Measurements from ENCODE around the gene NR2F1-AS1. TPM values are rescaled to one million over a fixed set of nuclear protein-coding genes. Genes with fewer than 3 reads are reported as not detected.

The NR2F1-AS1 gene
- total RNA-seq, 2 donors from 2014 or later = 11.9 to 12.4 TPM

GRCh38 chr5:93603078-93603792, 22.2 kb upstream of the NR2F1-AS1 start:
- H3K36me3 ChIP-seq = no peaks in the 10 kb centered on the region
- no peaks in the 10 kb centered on the region for H3K9me3 ChIP-seq
- intact Hi-C loops (cut with DNase I) = no loop called here
- H3K27ac ChIP-seq = peak overlapping the region; percentile 60 to 61
- WGBS = 54% methylated on average over 8 of the region's 8 CpGs
- no peak for DNase-seq (ENCODE audit: low spot score)
- no peaks in the 10 kb centered on the region for H3K4me1 ChIP-seq (replicated peaks)
- H3K27me3 ChIP-seq (replicated peaks; ENCODE audit: insufficient read depth) = peaks cover 21% of the 10 kb centered on the region
- no peak for TF ChIP-seq POLR2A (IDR thresholded peaks at IDR 0.05)
- no peak for TF ChIP-seq POLR2AphosphoS5 (IDR thresholded peaks at IDR 0.05)
- TF ChIP-seq, protein P1, sequence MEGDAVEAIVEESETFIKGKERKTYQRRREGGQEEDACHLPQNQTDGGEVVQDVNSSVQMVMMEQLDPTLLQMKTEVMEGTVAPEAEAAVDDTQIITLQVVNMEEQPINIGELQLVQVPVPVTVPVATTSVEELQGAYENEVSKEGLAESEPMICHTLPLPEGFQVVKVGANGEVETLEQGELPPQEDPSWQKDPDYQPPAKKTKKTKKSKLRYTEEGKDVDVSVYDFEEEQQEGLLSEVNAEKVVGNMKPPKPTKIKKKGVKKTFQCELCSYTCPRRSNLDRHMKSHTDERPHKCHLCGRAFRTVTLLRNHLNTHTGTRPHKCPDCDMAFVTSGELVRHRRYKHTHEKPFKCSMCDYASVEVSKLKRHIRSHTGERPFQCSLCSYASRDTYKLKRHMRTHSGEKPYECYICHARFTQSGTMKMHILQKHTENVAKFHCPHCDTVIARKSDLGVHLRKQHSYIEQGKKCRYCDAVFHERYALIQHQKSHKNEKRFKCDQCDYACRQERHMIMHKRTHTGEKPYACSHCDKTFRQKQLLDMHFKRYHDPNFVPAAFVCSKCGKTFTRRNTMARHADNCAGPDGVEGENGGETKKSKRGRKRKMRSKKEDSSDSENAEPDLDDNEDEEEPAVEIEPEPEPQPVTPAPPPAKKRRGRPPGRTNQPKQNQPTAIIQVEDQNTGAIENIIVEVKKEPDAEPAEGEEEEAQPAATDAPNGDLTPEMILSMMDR (IDR thresholded peaks at IDR 0.05) = no peak
- H3K4me3 ChIP-seq = no peak overlapping the region

DNA sequence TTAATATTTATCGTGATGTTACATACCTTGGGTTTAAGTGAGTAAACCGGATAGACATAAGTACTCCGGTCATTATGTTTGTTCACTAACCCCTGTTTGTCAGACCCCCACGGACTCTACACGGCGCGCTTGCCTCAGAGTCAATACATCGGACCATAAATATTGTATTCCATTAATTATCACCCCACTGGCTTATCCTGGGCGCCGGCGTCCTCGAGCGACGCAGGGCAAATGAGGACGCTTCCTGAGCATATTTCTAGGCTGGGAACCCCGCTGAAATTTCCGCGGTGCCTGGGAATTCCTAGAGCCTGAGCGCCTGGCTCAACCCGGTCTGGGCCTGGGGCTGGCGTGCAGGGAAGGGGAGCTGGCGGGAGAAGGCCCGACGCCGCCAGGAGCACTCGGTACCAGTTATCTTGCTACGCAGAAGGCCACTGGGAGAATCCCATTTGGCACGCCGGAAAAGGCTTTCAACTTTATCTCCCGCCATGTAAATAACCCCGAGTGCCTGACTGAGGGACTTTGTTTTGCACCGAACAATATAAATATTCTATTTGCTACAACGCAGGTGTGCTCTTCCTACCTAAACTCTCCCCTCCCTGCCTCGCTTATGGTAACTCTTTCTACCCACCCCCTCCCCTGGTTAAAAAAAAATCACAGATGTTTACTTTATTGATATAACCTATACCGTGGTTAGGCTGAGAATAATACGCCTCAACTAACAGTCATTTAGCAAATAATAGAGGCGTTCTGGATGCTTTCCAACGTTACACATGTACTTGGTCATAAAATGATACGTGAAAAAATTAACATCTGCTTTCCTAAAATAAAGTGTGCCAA, 21.4 kb upstream of the NR2F1-AS1 start:
- Histone ChIP-seq H3K4me1 (replicated peaks) (no peaks in the 10 kb centered on the region), H3K36me3 (no peaks in the 10 kb centered on the region), H3K27ac (peak overlapping the region; percentile 60 to 61), H3K4me3 (no peak overlapping the region), H3K27me3 (replicated peaks; ENCODE audit: insufficient read depth) (peaks cover 26% of the 10 kb centered on the region), H3K9me3 (no peaks in the 10 kb centered on the region)
- DNase-seq (ENCODE audit: low spot score) = no peak
- 24% methylated on average over 39 of the region's 39 CpGs for WGBS
- TF ChIP-seq, protein P1 (IDR thresholded peaks at IDR 0.05) = no peak
- no peak for TF ChIP-seq POLR2AphosphoS5 (IDR thresholded peaks at IDR 0.05)
- intact Hi-C loops (cut with DNase I) = no loop called here

GRCh38 chr5:93601802-93602155, 20.8 kb upstream of the NR2F1-AS1 start:
- Histone ChIP-seq H3K9me3 (no peaks in the 10 kb centered on the region), H3K4me3 (no peak overlapping the region), H3K27me3 (replicated peaks; ENCODE audit: insufficient read depth) (peaks cover 26% of the 10 kb centered on the region), H3K27ac (peak overlapping the region; percentile 60 to 61), H3K4me1 (replicated peaks) (no peaks in the 10 kb centered on the region), H3K36me3 (no peaks in the 10 kb centered on the region)
- intact Hi-C loops (cut with DNase I) = no loop called here
- no peak for DNase-seq (ENCODE audit: low spot score)
- 23% methylated on average over 9 of the region's 9 CpGs for WGBS
- no peak for TF ChIP-seq POLR2AphosphoS5 (IDR thresholded peaks at IDR 0.05)
- TF ChIP-seq POLR2A (IDR thresholded peaks at IDR 0.05) = no peak
- TF ChIP-seq, protein P1 (IDR thresholded peaks at IDR 0.05) = no peak

DNA sequence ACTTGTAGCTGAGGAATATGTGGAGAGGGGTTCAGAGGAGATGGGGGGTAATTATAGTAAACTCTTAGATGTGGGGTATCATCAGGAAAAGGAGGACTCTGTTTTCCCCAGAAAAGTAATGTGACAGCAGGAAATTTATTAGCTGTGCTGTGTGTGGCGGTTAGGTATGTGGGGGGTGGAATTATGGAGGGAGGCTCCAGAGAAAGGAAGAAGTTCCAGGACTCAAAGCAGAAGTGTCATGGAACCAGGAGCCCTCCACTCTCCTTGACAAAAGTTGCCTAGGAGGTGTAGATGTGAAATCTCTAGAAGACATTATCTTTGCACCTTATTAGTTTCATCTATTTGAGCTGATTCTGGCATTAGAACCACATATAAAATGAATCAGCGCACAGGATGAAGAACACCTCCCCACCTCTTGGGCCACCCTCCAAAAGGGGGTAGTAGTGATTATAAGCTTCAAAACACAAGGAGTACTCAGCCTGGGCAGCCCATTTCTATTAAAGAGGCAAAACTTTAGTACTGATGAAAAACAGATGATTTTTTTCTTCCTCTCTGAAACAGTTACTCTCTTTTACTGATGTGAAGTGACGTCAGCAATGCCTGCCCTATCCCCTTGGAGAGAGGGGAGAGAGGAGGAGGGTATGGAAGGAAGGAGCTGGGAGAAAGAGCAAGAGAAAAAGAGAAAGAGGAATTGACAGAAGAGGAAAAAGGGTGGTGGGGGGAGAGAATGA, 20.2 kb upstream of the NR2F1-AS1 start:
- DNase-seq (ENCODE audit: low spot score) = no peak
- whole genome bisulfite sequencing = 26% methylated on average over 3 of the region's 3 CpGs
- Histone ChIP-seq H3K4me3 (no peak overlapping the region), H3K36me3 (no peaks in the 10 kb centered on the region), H3K27me3 (replicated peaks; ENCODE audit: insufficient read depth) (peaks cover 26% of the 10 kb centered on the region), H3K9me3 (no peaks in the 10 kb centered on the region), H3K27ac (peak overlapping the region; percentile 60 to 61), H3K4me1 (replicated peaks) (no peaks in the 10 kb centered on the region)
- TF ChIP-seq POLR2A (IDR thresholded peaks at IDR 0.05) (no peak), POLR2AphosphoS5 (IDR thresholded peaks at IDR 0.05) (peak; percentile 58)
- TF ChIP-seq, protein P1 (IDR thresholded peaks at IDR 0.05) = no peak
- intact Hi-C loops (cut with DNase I) = no loop called here

All from prostate gland (tissue), 2 donors.